Upper lobe of right lung (tissue), 1 donor: ENCODE measurements around the gene PRKRIP1. TPM values are rescaled to one million over a fixed set of nuclear protein-coding genes. Genes with fewer than 3 reads are reported as not detected.

ENCODE experiments used
- ATAC-seq: fragments of 200-7000 bp; cut with Tn5 transposase; one replicate; pipeline ENCODE4 v1.9.1; 2020; ENCODE audit warnings: mild to moderate bottlenecking, moderate library complexity
- DNase-seq: peaks from one replicate; pipeline ENCODE4 v3.0.0-alpha.2; 2020
- H3K27ac ChIP-seq: fragments of 200-600 bp; one replicate; pipeline ENCODE4 v1.8.0; 2022
- H3K27me3 ChIP-seq: fragments of 200-600 bp; one replicate; pipeline ENCODE4 v1.8.0; 2022; ENCODE audit warnings: mild to moderate bottlenecking
- H3K36me3 ChIP-seq: fragments of 200-600 bp; one replicate; pipeline ENCODE4 v1.8.0; 2022
- H3K4me1 ChIP-seq: fragments of 200-600 bp; one replicate; pipeline ENCODE4 v1.8.0; 2022
- H3K4me3 ChIP-seq: fragments of 200-600 bp; one replicate; pipeline ENCODE4 v1.8.0; 2022; ENCODE audit warnings: mild to moderate bottlenecking
- H3K9me3 ChIP-seq: fragments of 200-600 bp; one replicate; pipeline ENCODE4 v1.8.0; 2022
- CTCF ChIP-seq: fragments of 200-600 bp; IDR thresholded peaks from one replicate; pipeline ENCODE4 v1.8.0; 2022; ENCODE audit warnings: antibody characterized with exemption
- intact Hi-C: fragments of 100-400 bp; cut with DNase I; formaldehyde crosslinking; loops from one replicate; pipeline ENCODE4 v1.11.0; 2022
- total RNA-seq: library from RNA; stranded (reverse); fragmentation: NEBNext Ultra II Directional; extraction: Animal tissue kit (Norgen Biotek cat#: 25700); gene quantifications from one replicate; pipeline ENCODE4 v1.2.1, GENCODE V29; 2021
- donor health status: DM: no; HTN: yes; CAD: no; lungs with severe emphysema.

Gene PRKRIP1
- total RNA-seq, 1 donor from 2014 or later, result 21.9 TPM

- ATAC-seq (no peak), DNase-seq (no peak)
- no peaks in the 10 kb centered on the region for H3K9me3 ChIP-seq
- TF ChIP-seq CTCF, result no peak
- H3K4me3 ChIP-seq, result no peak overlapping the region
- peaks cover 65% of the 10 kb centered on the region for H3K36me3 ChIP-seq
- H3K27me3 ChIP-seq, result no peaks in the 10 kb centered on the region
- H3K27ac ChIP-seq, result peak overlapping the region; percentile 76
- intact Hi-C loops, result loop anchor here (10.0 kb wide), 1 partner anchor 48 kb away; the partner anchor contains the start of genes ALKBH4 and LRWD1
- H3K4me1 ChIP-seq, result no peaks in the 10 kb centered on the region
Observed at GRCh38 chr7:102416406-102416805, 20.2 kb downstream of the PRKRIP1 start.

- intact Hi-C loops, result loop anchor here (10.0 kb wide), 1 partner anchor 48 kb away; the partner anchor contains the start of genes ALKBH4 and LRWD1
- Histone ChIP-seq H3K36me3 (peaks cover 58% of the 10 kb centered on the region), H3K9me3 (no peaks in the 10 kb centered on the region), H3K4me3 (no peak overlapping the region), H3K27me3 (no peaks in the 10 kb centered on the region), H3K27ac (no peak overlapping the region), H3K4me1 (no peaks in the 10 kb centered on the region)
- DNase-seq (no peak), ATAC-seq (no peak)
- TF ChIP-seq CTCF, result no peak
Observed at GRCh38 chr7:102417105-102417504, 20.9 kb downstream of the PRKRIP1 start.

GRCh38 chr7:102418592-102418991 lies 22.4 kb downstream of the PRKRIP1 start:
- Histone ChIP-seq H3K36me3 (peaks cover 45% of the 10 kb centered on the region), H3K4me1 (no peaks in the 10 kb centered on the region), H3K27ac (no peak overlapping the region), H3K4me3 (no peak overlapping the region), H3K27me3 (no peaks in the 10 kb centered on the region), H3K9me3 (no peaks in the 10 kb centered on the region)
- DNase-seq (no peak), ATAC-seq (no peak)
- no peak for TF ChIP-seq CTCF
- intact Hi-C loops, result loop anchor here (10.0 kb wide), 1 partner anchor 46 kb away; the partner anchor contains the start of genes ALKBH4 and LRWD1

GRCh38 chr7:102421706-102422240 lies 25.6 kb downstream of the PRKRIP1 start:
- no peak for DNase-seq
- no peaks in the 10 kb centered on the region for H3K4me1 ChIP-seq

GRCh38 chr7:102424129-102424551 lies 28.0 kb downstream of the PRKRIP1 start:
- ATAC-seq, result no peak
- TF ChIP-seq CTCF, result no peak
- Histone ChIP-seq H3K4me3 (no peak overlapping the region), H3K36me3 (peaks cover 24% of the 10 kb centered on the region), H3K27me3 (no peaks in the 10 kb centered on the region), H3K27ac (peak overlapping the region; percentile 6), H3K9me3 (no peaks in the 10 kb centered on the region), H3K4me1 (no peaks in the 10 kb centered on the region)
- intact Hi-C loops, result no loop called here
- no peak for DNase-seq

More at GRCh38 chr7:102421706-102422240, 25.6 kb downstream of the PRKRIP1 start:
- H3K4me3 ChIP-seq, result no peak overlapping the region
- no peak for ATAC-seq
- H3K27me3 ChIP-seq, result no peaks in the 10 kb centered on the region
- no peak for TF ChIP-seq CTCF
- peaks cover 28% of the 10 kb centered on the region for H3K36me3 ChIP-seq
- H3K9me3 ChIP-seq, result no peaks in the 10 kb centered on the region
- intact Hi-C loops, result no loop called here
- no peak overlapping the region for H3K27ac ChIP-seq
